HL-60 (cell line): ENCODE results near the gene ZBTB26.

Source experiments
- GABPA ChIP-seq: IDR thresholded peaks from 2 replicates; pipeline ENCODE4 v1.6.1; 2012; ENCODE audit warnings: low read depth
- POLR2AphosphoS5 ChIP-seq: IDR thresholded peaks from 2 replicates; pipeline ENCODE4 v1.6.1; 2012; ENCODE audit warnings: low read depth
- SPI1 ChIP-seq: IDR thresholded peaks from 2 replicates; pipeline ENCODE4 v1.6.1; 2012; ENCODE audit warnings: low read depth, mild to moderate bottlenecking, borderline replicate concordance
- TF ChIP-seq, protein P1 (sequence below): IDR thresholded peaks from one replicate; pipeline ENCODE4 v1.5.1; 2011; ENCODE audit warnings: low read length, control low read depth, inconsistent platforms; ENCODE audit not compliant: insufficient read depth
- TF ChIP-seq, protein P2 (sequence below): IDR thresholded peaks from 2 replicates; pipeline ENCODE4 v1.6.1; 2012; ENCODE audit warnings: low read depth; ENCODE audit not compliant: insufficient replicate concordance

DNA sequence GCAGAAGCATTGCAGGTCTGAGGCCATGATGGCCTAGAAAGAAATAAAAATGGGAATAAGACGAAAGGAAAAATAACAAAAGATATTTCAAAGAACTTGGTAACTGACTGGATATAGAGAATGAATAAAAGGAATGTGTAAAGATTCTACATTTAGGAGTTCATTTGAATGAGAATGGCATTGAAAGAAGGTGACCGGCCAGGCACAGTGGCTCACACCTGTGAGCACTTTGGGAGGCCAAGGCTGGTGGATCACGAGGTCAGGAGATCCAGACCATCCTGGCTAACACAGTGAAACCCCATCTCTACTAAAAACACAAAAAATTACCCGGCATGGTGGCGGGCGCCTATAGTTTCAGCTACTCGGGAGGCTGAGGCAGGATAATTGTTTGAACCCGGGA is 8.6 kb downstream of the ZBTB26 start:
- TF ChIP-seq, protein P1, sequence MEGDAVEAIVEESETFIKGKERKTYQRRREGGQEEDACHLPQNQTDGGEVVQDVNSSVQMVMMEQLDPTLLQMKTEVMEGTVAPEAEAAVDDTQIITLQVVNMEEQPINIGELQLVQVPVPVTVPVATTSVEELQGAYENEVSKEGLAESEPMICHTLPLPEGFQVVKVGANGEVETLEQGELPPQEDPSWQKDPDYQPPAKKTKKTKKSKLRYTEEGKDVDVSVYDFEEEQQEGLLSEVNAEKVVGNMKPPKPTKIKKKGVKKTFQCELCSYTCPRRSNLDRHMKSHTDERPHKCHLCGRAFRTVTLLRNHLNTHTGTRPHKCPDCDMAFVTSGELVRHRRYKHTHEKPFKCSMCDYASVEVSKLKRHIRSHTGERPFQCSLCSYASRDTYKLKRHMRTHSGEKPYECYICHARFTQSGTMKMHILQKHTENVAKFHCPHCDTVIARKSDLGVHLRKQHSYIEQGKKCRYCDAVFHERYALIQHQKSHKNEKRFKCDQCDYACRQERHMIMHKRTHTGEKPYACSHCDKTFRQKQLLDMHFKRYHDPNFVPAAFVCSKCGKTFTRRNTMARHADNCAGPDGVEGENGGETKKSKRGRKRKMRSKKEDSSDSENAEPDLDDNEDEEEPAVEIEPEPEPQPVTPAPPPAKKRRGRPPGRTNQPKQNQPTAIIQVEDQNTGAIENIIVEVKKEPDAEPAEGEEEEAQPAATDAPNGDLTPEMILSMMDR = no peak
- TF ChIP-seq, protein P2, sequence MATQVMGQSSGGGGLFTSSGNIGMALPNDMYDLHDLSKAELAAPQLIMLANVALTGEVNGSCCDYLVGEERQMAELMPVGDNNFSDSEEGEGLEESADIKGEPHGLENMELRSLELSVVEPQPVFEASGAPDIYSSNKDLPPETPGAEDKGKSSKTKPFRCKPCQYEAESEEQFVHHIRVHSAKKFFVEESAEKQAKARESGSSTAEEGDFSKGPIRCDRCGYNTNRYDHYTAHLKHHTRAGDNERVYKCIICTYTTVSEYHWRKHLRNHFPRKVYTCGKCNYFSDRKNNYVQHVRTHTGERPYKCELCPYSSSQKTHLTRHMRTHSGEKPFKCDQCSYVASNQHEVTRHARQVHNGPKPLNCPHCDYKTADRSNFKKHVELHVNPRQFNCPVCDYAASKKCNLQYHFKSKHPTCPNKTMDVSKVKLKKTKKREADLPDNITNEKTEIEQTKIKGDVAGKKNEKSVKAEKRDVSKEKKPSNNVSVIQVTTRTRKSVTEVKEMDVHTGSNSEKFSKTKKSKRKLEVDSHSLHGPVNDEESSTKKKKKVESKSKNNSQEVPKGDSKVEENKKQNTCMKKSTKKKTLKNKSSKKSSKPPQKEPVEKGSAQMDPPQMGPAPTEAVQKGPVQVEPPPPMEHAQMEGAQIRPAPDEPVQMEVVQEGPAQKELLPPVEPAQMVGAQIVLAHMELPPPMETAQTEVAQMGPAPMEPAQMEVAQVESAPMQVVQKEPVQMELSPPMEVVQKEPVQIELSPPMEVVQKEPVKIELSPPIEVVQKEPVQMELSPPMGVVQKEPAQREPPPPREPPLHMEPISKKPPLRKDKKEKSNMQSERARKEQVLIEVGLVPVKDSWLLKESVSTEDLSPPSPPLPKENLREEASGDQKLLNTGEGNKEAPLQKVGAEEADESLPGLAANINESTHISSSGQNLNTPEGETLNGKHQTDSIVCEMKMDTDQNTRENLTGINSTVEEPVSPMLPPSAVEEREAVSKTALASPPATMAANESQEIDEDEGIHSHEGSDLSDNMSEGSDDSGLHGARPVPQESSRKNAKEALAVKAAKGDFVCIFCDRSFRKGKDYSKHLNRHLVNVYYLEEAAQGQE = no peak
- TF ChIP-seq POLR2AphosphoS5 (no peak), SPI1 (no peak), GABPA (no peak)
